ENCODE data around the gene QRICH1.

The QRICH1 gene

GRCh38 chr3:49004352-49005302, 89.2 kb downstream of the QRICH1 start:
- DNase-seq (ENCODE audit: insufficient read length, low spot score), result no peak

GRCh38 chr3:49001155-49001554, 92.7 kb downstream of the QRICH1 start:
- FAIRE-seq (no peak), DNase-seq (ENCODE audit: insufficient read length, low spot score) (no peak)

More at GRCh38 chr3:49004352-49005302, 89.2 kb downstream of the QRICH1 start:
- FAIRE-seq, result no peak

GRCh38 chr3:48999085-48999858, 94.6 kb downstream of the QRICH1 start:
- DNase-seq (ENCODE audit: insufficient read length, low spot score), result no peak
- FAIRE-seq, result no peak

- no peak for DNase-seq (ENCODE audit: insufficient read length, low spot score)
These were observed 95.9 kb downstream of the QRICH1 start for GRCh38 chr3:48997714-48998637.

GRCh38 chr3:48997102-48997635, 96.7 kb downstream of the QRICH1 start:
- FAIRE-seq (no peak), DNase-seq (ENCODE audit: insufficient read length, low spot score) (no peak)

More at GRCh38 chr3:48997714-48998637, 95.9 kb downstream of the QRICH1 start:
- FAIRE-seq, result no peak

- FAIRE-seq, result no peak
- no peak for DNase-seq (ENCODE audit: insufficient read length, low spot score)
These were observed 97.2 kb downstream of the QRICH1 start for GRCh38 chr3:48996640-48997039.

GRCh38 chr3:48993834-48994233, 100.0 kb downstream of the QRICH1 start:
- no peak for FAIRE-seq

GRCh38 chr3:48991851-48992545, 101.9 kb downstream of the QRICH1 start:
- FAIRE-seq (no peak), DNase-seq (ENCODE audit: insufficient read length, low spot score) (no peak)

More at GRCh38 chr3:48993834-48994233, 100.0 kb downstream of the QRICH1 start:
- no peak for DNase-seq (ENCODE audit: insufficient read length, low spot score)

- no peak for DNase-seq (ENCODE audit: insufficient read length, low spot score)
These were observed 103.0 kb downstream of the QRICH1 start for GRCh38 chr3:48990636-48991469.

GRCh38 chr3:48989796-48990635, 103.9 kb downstream of the QRICH1 start, which contains the start of gene P4HTM:
TSS of gene P4HTM (plus strand) at chr3:48990241. CDS start at chr3:48990257, 16 bp downstream.
- DNase-seq (ENCODE audit: insufficient read length, low spot score) (peak; percentile 62), FAIRE-seq (peak; percentile 84)

More at GRCh38 chr3:48990636-48991469, 103.0 kb downstream of the QRICH1 start:
- peak; percentile 90 for FAIRE-seq

- DNase-seq (ENCODE audit: insufficient read length, low spot score) (no peak), FAIRE-seq (no peak)
These were observed 104.6 kb downstream of the QRICH1 start for GRCh38 chr3:48989126-48989795.

GRCh38 chr3:48985831-48986376, 108.0 kb downstream of the QRICH1 start:
- no peak for DNase-seq (ENCODE audit: insufficient read length, low spot score)
- FAIRE-seq, result no peak

GRCh38 chr3:48984663-48985062, 109.2 kb downstream of the QRICH1 start:
- FAIRE-seq, result no peak
- DNase-seq (ENCODE audit: insufficient read length, low spot score), result no peak

- FAIRE-seq (no peak), DNase-seq (ENCODE audit: insufficient read length, low spot score) (no peak)
These were observed 110.8 kb downstream of the QRICH1 start for GRCh38 chr3:48983096-48983495.

- FAIRE-seq (no peak), DNase-seq (ENCODE audit: insufficient read length, low spot score) (no peak)
These were observed 111.2 kb downstream of the QRICH1 start for GRCh38 chr3:48982686-48983085.

- FAIRE-seq (no peak), DNase-seq (ENCODE audit: insufficient read length, low spot score) (no peak)
These were observed 111.9 kb downstream of the QRICH1 start for GRCh38 chr3:48982016-48982415.

- FAIRE-seq (no peak), DNase-seq (ENCODE audit: insufficient read length, low spot score) (no peak)
These were observed 113.6 kb downstream of the QRICH1 start for GRCh38 chr3:48980295-48980694.

All from GM19239 (cell line).